Neural cell (in vitro differentiated cells): ENCODE results near the gene PLEKHS1. TPM values are rescaled to one million over a fixed set of nuclear protein-coding genes. Genes with fewer than 3 reads are reported as not detected.

Experiments used
- H2AFZ ChIP-seq: fragments of 200-600, 300-800 bp; sonication (generic), shearing (Covaris generic); 2 replicates; pipeline ENCODE4 v1.6.0; 2014; ENCODE audit warnings: low read depth, mild to moderate bottlenecking, antibody characterized with exemption, low read length, moderate library complexity
- H3F3A ChIP-seq: fragments of 200-600 bp; shearing (Covaris generic); 2 replicates; pipeline ENCODE4 v1.6.1; 2016; ENCODE audit warnings: mild to moderate bottlenecking, moderate library complexity, mixed read lengths, antibody characterized with exemption, low read length; ENCODE audit not compliant: insufficient read depth, poor library complexity, severe bottlenecking
- H3K27ac ChIP-seq: fragments of 200-600, 300-800 bp; sonication (generic), shearing (Covaris generic); 2 replicates; pipeline ENCODE4 v1.5.1; 2014; ENCODE audit warnings: mild to moderate bottlenecking, low read length, moderate library complexity
- H3K27me3 ChIP-seq: fragments of 300-800, 200-600 bp; sonication (generic), shearing (Covaris generic); 2 replicates; pipeline ENCODE4 v1.6.0; 2014; ENCODE audit warnings: mild to moderate bottlenecking, low read depth, low read length, moderate library complexity; ENCODE audit not compliant: insufficient read depth
- H3K36me3 ChIP-seq: fragments of 300-800, 200-600 bp; sonication (generic), shearing (Covaris generic); 2 replicates; pipeline ENCODE4 v1.5.1; 2014; ENCODE audit warnings: mild to moderate bottlenecking, antibody characterized with exemption, low read length, moderate library complexity; ENCODE audit not compliant: insufficient read depth
- H3K4me2 ChIP-seq: fragments of 300-800, 200-600 bp; sonication (generic), shearing (Covaris generic); 2 replicates; pipeline ENCODE4 v1.6.0; 2014; ENCODE audit warnings: mild to moderate bottlenecking, low read length
- H3K4me3 ChIP-seq: fragments of 300-800, 200-600 bp; sonication (generic), shearing (Covaris generic); 2 replicates; pipeline ENCODE4 v1.5.1; 2014; ENCODE audit warnings: mild to moderate bottlenecking, low read length, moderate library complexity
- H3K79me2 ChIP-seq: fragments of 200-600 bp; shearing (Covaris generic); replicated peaks from 2 replicates; pipeline ENCODE4 v1.6.0; 2014; ENCODE audit warnings: mild to moderate bottlenecking, low read length, moderate library complexity; ENCODE audit not compliant: insufficient read depth
- H3K9ac ChIP-seq: fragments of 300-800, 200-600 bp; sonication (generic), shearing (Covaris generic); 2 replicates; pipeline ENCODE4 v1.6.1; 2016; ENCODE audit warnings: mild to moderate bottlenecking, low read length, mixed read lengths
- H3K9me2 ChIP-seq: fragments of 200-600 bp; shearing (Covaris generic); 2 replicates; pipeline ENCODE4 v1.6.1; 2016; ENCODE audit warnings: mild to moderate bottlenecking, low read length, mixed read lengths; ENCODE audit not compliant: insufficient read depth
- H3K9me3 ChIP-seq: fragments of 200-600, 300-800 bp; sonication (generic), shearing (Covaris generic); 2 replicates; pipeline ENCODE4 v1.6.1; 2016; ENCODE audit warnings: mild to moderate bottlenecking, mixed run types, low read length, moderate library complexity, mixed read lengths
- H4K20me1 ChIP-seq: fragments of 200-600 bp; shearing (Covaris generic); 2 replicates; pipeline ENCODE4 v1.6.1; 2016; ENCODE audit warnings: mild to moderate bottlenecking, mixed run types; ENCODE audit not compliant: insufficient read depth
- CTCF ChIP-seq: fragments of 450-650 bp; IDR thresholded peaks from 2 replicates; pipeline ENCODE4 v1.5.1; 2014; ENCODE audit warnings: antibody characterized with exemption, mild to moderate bottlenecking, moderate library complexity; ENCODE audit not compliant: poor library complexity, severe bottlenecking
- EP300 ChIP-seq: fragments of 450-650 bp; conservative IDR thresholded peaks from 2 replicates; pipeline ENCODE4 v1.6.1; 2014; ENCODE audit warnings: antibody characterized with exemption, mild to moderate bottlenecking, moderate library complexity; ENCODE audit not compliant: poor library complexity, severe bottlenecking
- EZH2 ChIP-seq: fragments of 200-600, 300-800 bp; shearing (Covaris generic), sonication (generic); IDR thresholded peaks from 2 replicates; pipeline ENCODE4 v1.6.1; 2014; ENCODE audit warnings: antibody characterized with exemption, low read length, borderline replicate concordance, mild to moderate bottlenecking; ENCODE audit not compliant: insufficient read depth, poor library complexity, severe bottlenecking
- MXI1 ChIP-seq: fragments of 450-650 bp; conservative IDR thresholded peaks from 2 replicates; pipeline ENCODE4 v1.6.1; 2014; ENCODE audit warnings: antibody characterized with exemption, mild to moderate bottlenecking; ENCODE audit not compliant: poor library complexity, severe bottlenecking
- POLR2AphosphoS5 ChIP-seq: IDR thresholded peaks from 2 replicates; pipeline ENCODE4 v1.6.1; 2012
- RAD21 ChIP-seq: fragments of 450-650 bp; conservative IDR thresholded peaks from 2 replicates; pipeline ENCODE4 v1.6.1; 2014; ENCODE audit warnings: antibody characterized with exemption, mild to moderate bottlenecking, moderate library complexity
- REST ChIP-seq: IDR thresholded peaks from 2 replicates; pipeline ENCODE4 v1.6.1; 2012; ENCODE audit warnings: borderline replicate concordance
- SMC3 ChIP-seq: fragments of 450-650 bp; conservative IDR thresholded peaks from 2 replicates; pipeline ENCODE4 v1.6.1; 2014; ENCODE audit warnings: antibody characterized with exemption, mild to moderate bottlenecking, moderate library complexity; ENCODE audit not compliant: poor library complexity
- TAF1 ChIP-seq: IDR thresholded peaks from 2 replicates; pipeline ENCODE4 v1.6.1; 2012; ENCODE audit warnings: low read depth
- polyA plus RNA-seq: library from polyadenylated mRNA; depleted of rRNA; stranded (reverse); fragments of >200 nt; gene quantifications from 2 replicates; pipeline ENCODE4 v1.2.3, GENCODE V29; 2014

PLEKHS1 gene
- polyA plus RNA-seq, 1 donor from 2014 or later, result not detected

GRCh38 chr10:113822174-113822573, 70.7 kb downstream of the PLEKHS1 start:
- H3K27me3 ChIP-seq, result no peaks in the 10 kb centered on the region
- H3K4me2 ChIP-seq, result no peak overlapping the region
- H3K27ac ChIP-seq, result no peak overlapping the region
- no peak overlapping the region for H3K9ac ChIP-seq
- no peaks in the 10 kb centered on the region for H3K79me2 ChIP-seq
- H3K9me2 ChIP-seq, result no peaks in the 10 kb centered on the region
- no peak overlapping the region for H2AFZ ChIP-seq
- H4K20me1 ChIP-seq, result no peaks in the 10 kb centered on the region
- TF ChIP-seq RAD21 (no peak), MXI1 (no peak), REST (no peak), EZH2 (no peak), POLR2AphosphoS5 (no peak), TAF1 (no peak), CTCF (no peak), SMC3 (no peak), EP300 (no peak)
- H3K4me3 ChIP-seq, result no peak overlapping the region
- H3K9me3 ChIP-seq, result no peaks in the 10 kb centered on the region
- H3F3A ChIP-seq, result no peaks in the 10 kb centered on the region
- no peaks in the 10 kb centered on the region for H3K36me3 ChIP-seq

- Histone ChIP-seq H3K9me2 (no peaks in the 10 kb centered on the region), H3K4me3 (no peak overlapping the region), H3F3A (no peaks in the 10 kb centered on the region), H4K20me1 (no peaks in the 10 kb centered on the region), H3K79me2 (no peaks in the 10 kb centered on the region), H2AFZ (no peak overlapping the region), H3K9me3 (no peaks in the 10 kb centered on the region), H3K4me2 (no peak overlapping the region), H3K27ac (no peak overlapping the region), H3K36me3 (no peaks in the 10 kb centered on the region), H3K9ac (no peak overlapping the region), H3K27me3 (no peaks in the 10 kb centered on the region)
- no peak for TF ChIP-seq EZH2
- no peak for TF ChIP-seq EP300
- no peak for TF ChIP-seq SMC3
- no peak for TF ChIP-seq POLR2AphosphoS5
- TF ChIP-seq RAD21, result no peak
- TF ChIP-seq MXI1, result no peak
- TF ChIP-seq TAF1, result no peak
- TF ChIP-seq CTCF, result no peak
- TF ChIP-seq REST, result no peak
Observed at GRCh38 chr10:113823389-113823788, 71.9 kb downstream of the PLEKHS1 start.
